Esophagus (tissue), 2 donors: ENCODE measurements around the gene ANKRD6. TPM values are rescaled to one million over a fixed set of nuclear protein-coding genes. Genes with fewer than 3 reads are reported as not detected.

ENCODE experiments used
- H3K27ac ChIP-seq, 2 donors: one replicate each; pipeline ENCODE4 v1.5.1; 2013; ENCODE audit warnings: low read depth in 2 of 2, mild to moderate bottlenecking in 2 of 2, inconsistent platforms in 1 of 2, low read length in 1 of 2, moderate library complexity in 1 of 2
- H3K27me3 ChIP-seq, 2 donors: one replicate each; pipeline ENCODE4 v1.6.1; 2013; ENCODE audit warnings: low read length in 2 of 2, control low read depth in 1 of 2, mild to moderate bottlenecking in 1 of 2; ENCODE audit not compliant: insufficient read depth in 2 of 2, control insufficient read depth in 1 of 2
- H3K36me3 ChIP-seq, 2 donors: one replicate each; pipeline ENCODE4 v1.6.1; 2013; ENCODE audit warnings: low read length in 1 of 2; ENCODE audit not compliant: control insufficient read depth in 2 of 2, insufficient read depth in 2 of 2
- H3K4me1 ChIP-seq, 2 donors: one replicate each; pipeline ENCODE4 v1.6.1; 2013; ENCODE audit warnings: low read length in 1 of 2; ENCODE audit not compliant: control insufficient read depth in 2 of 2, insufficient read depth in 2 of 2
- H3K4me3 ChIP-seq, 2 donors: one replicate each; pipeline ENCODE4 v1.5.1; 2013; ENCODE audit warnings: low read length in 2 of 2, mild to moderate bottlenecking in 2 of 2, low read depth in 1 of 2, moderate library complexity in 1 of 2
- H3K9me3 ChIP-seq, 2 donors: one replicate each; pipeline ENCODE4 v1.6.1; 2013; ENCODE audit warnings: mild to moderate bottlenecking in 2 of 2, low read depth in 1 of 2, low read length in 1 of 2, moderate library complexity in 1 of 2; ENCODE audit not compliant: control insufficient read depth in 2 of 2, insufficient read depth in 1 of 2
- WGBS, 2 donors: extraction: QIAGEN DNeasy Blood & Tissue Kit; methylation state at CpG; one replicate each; pipeline ENCODE4 v1.1.7; 2013; 5-methylcytosine and 5-hydroxymethylcytosine counted together
- polyA plus RNA-seq, 2 donors: library from polyadenylated mRNA; stranded (reverse); fragments of 200-250 nt; gene quantifications; one replicate each; pipeline ENCODE4 v1.2.3, GENCODE V29; 2013
- donor health status: healthy with polysubstance abuse.
- donor health status: Bipolar disorder and iron deficiency.

The ANKRD6 gene
- polyA plus RNA-seq, 2 donors: 2.9 to 5.8 TPM

DNA sequence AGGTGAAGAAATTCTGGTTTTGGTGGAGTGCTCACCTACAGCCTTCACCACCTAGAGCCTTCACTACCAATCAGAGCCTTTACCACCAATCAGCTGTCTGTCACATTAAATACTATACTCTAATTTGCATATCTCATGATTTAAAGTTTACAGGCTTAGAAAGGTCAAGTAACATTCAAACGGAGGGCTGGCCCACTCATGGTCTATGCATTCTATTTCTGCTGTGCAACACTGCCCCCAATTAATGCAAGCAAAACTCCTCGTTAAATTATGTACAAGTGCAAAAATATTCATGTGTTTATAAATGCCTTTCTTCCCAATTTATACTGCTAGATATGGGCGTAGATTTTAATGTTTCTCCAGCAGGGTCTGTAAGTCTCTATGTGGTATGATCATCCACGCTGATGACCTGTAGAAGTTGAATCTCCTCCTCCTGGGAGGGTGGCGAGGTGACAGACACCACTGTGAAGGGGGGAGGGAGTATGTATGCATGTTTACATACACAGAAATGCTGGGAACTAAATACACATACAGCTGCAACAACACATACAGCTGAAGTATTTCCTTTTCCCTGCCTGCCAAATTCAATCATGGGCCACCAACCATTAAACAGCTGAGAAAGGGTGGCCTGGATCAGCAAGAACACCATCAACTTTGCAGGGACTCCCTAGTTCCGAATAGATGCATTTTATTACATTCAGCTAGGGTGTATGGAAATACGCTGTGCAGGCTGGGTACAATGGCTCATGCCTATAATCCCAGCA, 34.0 kb upstream of the ANKRD6 start:
- Histone ChIP-seq H3K27me3 (no peaks in the 10 kb centered on the region), H3K4me3 (no peak overlapping the region), H3K27ac (no peak overlapping the region), H3K9me3 (no peaks in the 10 kb centered on the region), H3K36me3 (no peaks in the 10 kb centered on the region), H3K4me1 (no peaks in the 10 kb centered on the region)
- WGBS, 2 donors: 87 to 92% methylated on average over 7 of the region's 7 CpGs

DNA sequence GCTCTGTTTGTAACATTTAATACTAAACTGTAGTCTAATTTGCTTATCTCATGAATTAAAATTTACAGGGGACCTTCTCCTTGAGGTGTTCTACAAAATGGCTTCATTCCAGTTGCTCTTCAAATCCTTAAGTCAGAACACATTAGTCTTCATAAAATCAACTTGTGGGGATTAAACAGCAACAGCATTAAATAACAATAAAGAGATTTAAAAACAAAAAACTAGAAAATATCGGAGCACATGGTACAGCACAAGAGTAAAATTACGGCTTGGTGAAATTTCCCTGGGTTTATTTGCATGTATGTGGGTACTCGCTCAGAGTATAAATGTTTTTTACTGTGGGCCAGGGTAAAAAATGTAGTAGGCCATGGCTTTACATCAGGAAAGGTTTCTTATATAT, 32.9 kb upstream of the ANKRD6 start:
- 94 to 95% methylated on average over 3 of the region's 3 CpGs for WGBS, 2 donors
- Histone ChIP-seq H3K4me1 (no peaks in the 10 kb centered on the region), H3K27ac (no peak overlapping the region), H3K36me3 (no peaks in the 10 kb centered on the region), H3K4me3 (no peak overlapping the region), H3K9me3 (no peaks in the 10 kb centered on the region), H3K27me3 (no peaks in the 10 kb centered on the region)

DNA sequence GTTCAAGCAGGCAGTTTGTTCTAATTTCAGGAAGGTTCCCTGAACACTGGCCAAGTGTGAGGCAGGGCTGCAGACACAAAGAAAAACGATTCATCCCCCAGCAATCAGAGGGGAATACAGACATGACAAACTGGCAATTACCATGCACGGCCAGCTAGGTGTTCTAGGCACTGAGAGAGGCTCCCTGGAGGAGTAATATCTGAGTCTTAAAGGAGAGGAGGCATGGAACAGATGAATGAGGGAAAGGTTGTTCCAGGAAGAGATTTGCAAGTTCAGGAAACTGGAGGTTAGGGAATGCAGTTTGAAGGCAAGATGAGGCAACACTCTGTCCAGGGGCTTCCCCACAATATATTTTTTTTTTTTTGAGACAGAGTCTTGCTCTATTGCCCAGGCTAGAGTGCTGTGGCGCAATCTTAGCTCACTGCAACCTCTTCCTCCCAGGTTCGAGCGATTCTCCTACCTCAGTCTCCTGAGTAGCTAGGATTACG, 32.0 kb upstream of the ANKRD6 start:
- no peaks in the 10 kb centered on the region for H3K27me3 ChIP-seq
- no peak overlapping the region for H3K27ac ChIP-seq
- H3K9me3 ChIP-seq: no peaks in the 10 kb centered on the region
- H3K36me3 ChIP-seq: no peaks in the 10 kb centered on the region
- 60 to 66% methylated on average over 6 of the region's 6 CpGs for WGBS, 2 donors
- H3K4me3 ChIP-seq: no peak overlapping the region
- no peaks in the 10 kb centered on the region for H3K4me1 ChIP-seq

DNA sequence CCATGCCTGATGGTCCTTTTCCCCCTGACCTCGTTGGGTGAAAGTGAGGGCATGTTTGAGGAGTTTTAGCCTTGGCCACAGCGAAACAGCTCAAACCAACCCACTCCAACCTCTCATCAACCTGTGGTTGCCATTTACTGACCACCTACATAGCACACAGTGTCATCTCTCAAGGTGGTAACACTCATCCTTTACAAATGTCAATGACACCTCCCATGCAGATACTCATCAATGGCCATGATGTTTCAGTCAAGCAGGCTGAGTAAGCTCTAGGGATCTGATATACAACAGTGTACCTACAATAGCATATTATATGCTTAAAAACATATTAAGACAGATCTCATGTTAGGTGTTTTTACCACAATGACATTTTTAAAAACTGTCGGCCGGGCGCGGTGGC, 30.2 kb upstream of the ANKRD6 start:
- 87 to 94% methylated on average over 6 of the region's 6 CpGs for WGBS, 2 donors
- peaks cover 0 to 3% of the 10 kb centered on the region in 2 donors for H3K4me1 ChIP-seq
- H3K9me3 ChIP-seq: no peaks in the 10 kb centered on the region
- no peak overlapping the region for H3K27ac ChIP-seq
- H3K36me3 ChIP-seq: no peaks in the 10 kb centered on the region
- no peak overlapping the region for H3K4me3 ChIP-seq
- no peaks in the 10 kb centered on the region for H3K27me3 ChIP-seq

DNA sequence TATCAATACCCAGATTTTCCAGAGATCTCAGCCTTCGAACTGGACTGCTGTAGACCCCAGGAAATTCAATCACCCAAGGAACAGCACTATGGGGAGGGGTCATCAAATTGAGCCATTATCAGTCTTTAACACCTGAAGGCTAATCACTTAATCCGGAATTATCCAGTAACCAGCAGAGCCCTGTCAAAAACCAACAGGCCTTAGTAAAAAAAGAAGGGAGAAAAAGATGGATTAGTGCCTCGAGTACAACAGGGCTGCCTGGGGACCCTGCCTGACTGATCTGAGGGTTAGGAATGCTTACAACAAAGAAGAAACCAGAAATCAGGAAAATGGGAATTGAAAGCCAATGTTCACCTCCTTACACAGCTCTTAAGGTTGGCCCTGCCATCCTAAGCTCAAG, 28.4 kb upstream of the ANKRD6 start:
- Histone ChIP-seq H3K36me3 (no peaks in the 10 kb centered on the region), H3K27me3 (no peaks in the 10 kb centered on the region), H3K27ac (no peak overlapping the region), H3K4me1 (peaks cover 0 to 3% of the 10 kb centered on the region in 2 donors), H3K4me3 (no peak overlapping the region), H3K9me3 (no peaks in the 10 kb centered on the region)
- 73 to 74% methylated on average over 3 of the region's 3 CpGs for WGBS, 2 donors

DNA sequence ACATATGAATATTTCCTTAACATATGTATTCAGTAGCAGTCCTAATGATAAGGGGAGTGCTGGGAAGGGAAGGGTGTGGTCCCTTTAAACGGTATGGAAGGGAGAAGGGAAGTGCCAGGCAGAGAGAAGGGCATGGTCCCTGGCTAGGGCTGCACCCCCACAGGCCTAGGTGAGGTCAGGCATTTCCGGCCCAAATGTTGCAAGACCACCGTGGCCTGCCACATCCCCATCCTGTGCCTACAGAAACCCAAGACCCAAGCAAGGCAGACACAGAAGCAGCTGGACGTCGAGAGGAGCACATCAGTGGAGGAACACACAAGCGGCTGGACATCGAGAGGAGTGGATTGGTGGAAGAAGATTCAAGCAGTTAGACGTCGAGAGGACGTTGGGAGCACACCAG, 26.8 kb upstream of the ANKRD6 start:
- WGBS, 2 donors: 67 to 75% methylated on average over 10 of the region's 10 CpGs
- Histone ChIP-seq H3K4me1 (peaks cover 0 to 3% of the 10 kb centered on the region in 2 donors), H3K9me3 (no peaks in the 10 kb centered on the region), H3K4me3 (no peak overlapping the region), H3K36me3 (no peaks in the 10 kb centered on the region), H3K27ac (no peak overlapping the region), H3K27me3 (no peaks in the 10 kb centered on the region)

DNA sequence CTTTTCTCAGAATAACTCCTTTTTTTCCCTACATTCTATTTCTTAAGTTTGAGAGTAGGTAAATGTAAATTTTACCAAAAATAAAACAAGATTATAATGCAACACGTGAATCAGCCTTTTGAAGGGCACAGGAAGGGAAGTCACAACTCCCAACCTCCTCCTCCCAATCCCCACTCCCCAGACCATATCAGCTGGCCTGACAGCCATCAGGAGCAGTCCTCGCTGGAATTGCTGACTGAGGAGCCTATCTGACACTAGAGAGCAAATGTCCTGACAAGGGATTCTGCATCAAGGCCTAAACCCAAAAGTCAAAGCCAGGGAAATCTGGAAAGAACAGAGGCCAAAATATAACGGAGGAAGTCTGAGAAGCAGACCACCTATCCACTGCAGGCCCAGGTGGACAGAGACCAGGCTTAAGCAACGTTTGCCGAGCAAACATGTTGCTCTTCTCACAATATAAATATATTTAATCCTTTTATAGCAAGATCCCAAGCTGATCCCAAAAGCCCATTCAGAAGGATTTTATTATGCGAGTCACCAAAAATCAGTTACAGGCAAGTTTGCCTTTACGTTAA, 23.4 kb upstream of the ANKRD6 start:
- H3K4me3 ChIP-seq: no peak overlapping the region

DNA sequence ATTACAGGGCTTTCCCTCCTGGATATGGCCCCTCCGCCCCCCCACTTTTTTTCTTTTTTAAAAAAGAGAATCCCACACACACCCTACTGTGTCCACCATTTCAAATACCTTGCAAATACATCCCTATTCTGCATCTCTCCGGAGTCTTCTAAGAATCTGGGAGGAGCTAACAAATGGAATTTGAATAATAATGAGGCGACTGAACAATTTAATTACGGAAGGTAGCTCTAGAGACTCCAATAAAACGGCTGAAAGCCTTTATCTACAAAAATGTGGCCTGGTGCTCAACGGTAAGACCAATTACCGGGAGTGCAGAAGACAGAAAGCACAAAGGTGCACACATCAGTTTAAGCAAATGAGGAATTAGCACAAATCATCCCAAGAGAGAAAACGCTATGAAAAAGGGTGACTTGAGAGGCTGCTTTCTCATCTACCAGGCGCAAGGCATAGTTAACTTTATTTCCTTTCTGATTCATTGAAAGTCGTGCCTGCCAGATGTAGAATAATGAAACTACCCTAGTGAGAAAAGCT, 22.7 kb upstream of the ANKRD6 start:
- H3K4me1 ChIP-seq: peaks cover 2 to 12% of the 10 kb centered on the region in 2 donors
- H3K36me3 ChIP-seq: no peaks in the 10 kb centered on the region
- no peaks in the 10 kb centered on the region for H3K9me3 ChIP-seq
- 58 to 67% methylated on average over 10 of the region's 10 CpGs for WGBS, 2 donors
- no peak overlapping the region for H3K27ac ChIP-seq
- no peaks in the 10 kb centered on the region for H3K27me3 ChIP-seq
- H3K4me3 ChIP-seq: peak overlapping the region in 1 of 2 donors; percentile 63

More for the DNA sequence above, 23.4 kb upstream of the ANKRD6 start:
- Histone ChIP-seq H3K27me3 (no peaks in the 10 kb centered on the region), H3K9me3 (no peaks in the 10 kb centered on the region), H3K36me3 (no peaks in the 10 kb centered on the region), H3K4me1 (peaks cover 2 to 12% of the 10 kb centered on the region in 2 donors), H3K27ac (no peak overlapping the region)
- 80 to 84% methylated on average over 7 of the region's 7 CpGs for WGBS, 2 donors

DNA sequence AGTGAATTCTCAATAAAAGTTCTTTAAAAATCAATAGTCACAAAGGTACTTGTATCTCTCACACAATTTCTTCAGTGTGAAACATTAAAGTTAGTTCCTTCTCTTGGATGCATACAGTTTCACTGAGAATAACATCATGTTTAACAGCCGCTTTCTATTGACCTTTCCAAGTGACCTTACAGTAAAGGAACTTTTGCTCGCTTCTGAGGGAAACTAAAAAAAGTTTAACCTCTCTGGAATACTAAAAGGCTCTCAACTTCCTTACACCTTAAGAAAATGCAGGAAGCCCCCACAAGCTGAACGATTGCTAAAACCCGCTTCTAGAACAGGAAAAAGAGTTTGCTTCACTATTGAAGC, 22.2 kb upstream of the ANKRD6 start:
- peak overlapping the region; percentile 63 to 86 for H3K4me3 ChIP-seq
- peak overlapping the region; percentile 53 to 91 for H3K27ac ChIP-seq
- H3K36me3 ChIP-seq: no peaks in the 10 kb centered on the region
- H3K27me3 ChIP-seq: no peaks in the 10 kb centered on the region
- 16 to 24% methylated on average over 4 of the region's 4 CpGs for WGBS, 2 donors
- H3K4me1 ChIP-seq: peaks cover 2 to 12% of the 10 kb centered on the region in 2 donors
- H3K9me3 ChIP-seq: no peaks in the 10 kb centered on the region
